Left ventricle myocardium inferior (tissue), 1 donor: ENCODE results near the gene GDF2. TPM values are rescaled to one million over a fixed set of nuclear protein-coding genes. Genes with fewer than 3 reads are reported as not detected.

Experiments used
- total RNA-seq: library from RNA; stranded (reverse); fragmentation: NEBNext Ultra II Directional; extraction: Animal tissue kit (Norgen Biotek cat#: 25700); gene quantifications from one replicate; pipeline ENCODE4 v1.2.1, GENCODE V29; 2021
- donor health status: DM: no; HTN: yes; CAD: no; lungs with severe emphysema.

Gene GDF2
- total RNA-seq, 1 donor from 2014 or later, result not detected

Other genes starting within 250 kb of the GDF2 start
- gene GDF10, start 22.3 kb upstream of the GDF2 start, total RNA-seq, result 0.22 TPM
- not detected for gene RBP3, start 25.9 kb downstream of the GDF2 start, total RNA-seq
- 0.05 TPM for gene ZNF488, start 61.8 kb downstream of the GDF2 start, total RNA-seq
- not detected for gene ANXA8, start 161.7 kb downstream of the GDF2 start, total RNA-seq
- gene FAM25G, start 169.2 kb downstream of the GDF2 start, total RNA-seq, result not detected
- 1.6 TPM for gene AGAP9, start 201.2 kb downstream of the GDF2 start, total RNA-seq